ENCODE data around the gene MEAK7. TPM values are rescaled to one million over a fixed set of nuclear protein-coding genes. Genes with fewer than 3 reads are reported as not detected.
A peak's percentile ranks its signal among the peaks of the same experiment; 100 is the strongest.

Gene MEAK7
- 10 to 100 TPM; 18.4 to 23.9 (median 22.2) TPM for total RNA-seq
- long read RNA-seq, donor 1, full-length matches to known transcripts: 6 of 14 reads
- long read RNA-seq, donor 1, partial matches to known transcripts: 2 of 14 reads
- long read RNA-seq, donor 1, other reads (novel, unspliced or antisense): 6 of 14 reads
- long read RNA-seq, donor 2, full-length matches to known transcripts: 1 of 9 reads
- long read RNA-seq, donor 2, partial matches to known transcripts: 0 of 9 reads
- long read RNA-seq, donor 2, other reads (novel, unspliced or antisense): 8 of 9 reads

DNA sequence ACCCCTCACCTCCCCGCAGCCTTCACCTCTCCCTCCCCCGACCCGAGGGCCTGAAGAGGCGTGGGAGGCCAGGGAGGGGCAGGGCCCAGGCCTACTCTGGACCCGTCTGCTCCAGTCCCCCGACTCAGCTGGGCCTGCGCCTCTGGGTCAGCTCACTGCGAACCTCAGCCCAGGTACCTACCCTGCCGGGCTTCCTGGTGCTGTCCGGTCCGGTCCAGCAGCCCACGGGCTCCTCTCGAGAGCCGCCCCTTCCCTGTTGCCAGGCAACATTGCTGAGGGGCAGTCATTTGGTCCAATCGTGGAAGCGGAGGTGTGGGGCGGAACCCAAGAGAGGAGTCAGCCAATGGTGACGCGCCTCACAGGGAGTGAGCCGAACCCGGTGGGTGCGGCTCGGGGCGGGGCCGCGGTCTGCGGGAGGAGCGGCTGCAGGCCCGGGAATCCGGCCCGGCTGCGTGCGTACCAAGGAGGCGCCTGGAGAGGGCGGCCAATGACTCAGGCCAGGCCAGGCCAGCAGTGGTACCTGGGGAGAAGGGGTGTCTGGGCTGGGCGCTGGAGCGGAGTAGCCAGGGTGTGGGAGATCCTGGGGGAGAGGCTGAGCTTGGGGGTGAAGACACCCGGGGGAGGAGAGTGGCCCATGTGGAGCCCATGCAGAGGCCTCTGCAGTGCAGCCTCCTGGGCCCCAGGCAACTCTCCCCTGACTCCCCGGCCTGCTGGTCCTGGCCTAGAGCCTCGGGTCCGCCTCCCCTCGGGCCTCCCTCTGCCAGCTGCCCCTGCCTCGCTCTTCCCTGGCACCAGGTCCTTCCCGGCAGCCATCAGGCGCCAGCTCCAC lies at the start of gene MEAK7:
MEAK7 (minus strand) TSS at position 240 of the 829 bp plus-strand sequence. CDS start 6,573 bp downstream, outside the sequence.
- Histone ChIP-seq H3K4me3 (peak within 1 kb of the TSS; percentile 35), H3K36me3 (ENCODE audit: low read depth) (no peaks in the 10 kb centered on the region), H3K9me3 (no peaks in the 10 kb centered on the region), H3K4me1 (ENCODE audit: low read depth) (peaks cover 16% of the 10 kb centered on the region)
- TF ChIP-seq CTCF (IDR thresholded peaks at IDR 0.05): no peak
- ATAC-seq: peak; percentile 97
- DNase-seq: peak; percentile 99 to 100 (median 99)
- intact Hi-C loops (cut with DNase I, micrococcal nuclease): no loop called here

- TF ChIP-seq CTCF (IDR thresholded peaks at IDR 0.05): no peak
- peaks cover 3% of the 10 kb centered on the region for H3K4me1 ChIP-seq (ENCODE audit: low read depth)
- DNase-seq (peak in 1 of 3 donors; percentile 26), ATAC-seq (peak; percentile 48)
- H3K4me3 ChIP-seq: no peak overlapping the region
- H3K36me3 ChIP-seq (ENCODE audit: low read depth): no peaks in the 10 kb centered on the region
- intact Hi-C loops (cut with DNase I, micrococcal nuclease): no loop called here
- H3K9me3 ChIP-seq: no peaks in the 10 kb centered on the region
These were observed 49.5 kb upstream of the MEAK7 start for GRCh38 chr16:84553873-84554399.

GRCh38 chr16:84552135-84552534 lies 47.7 kb upstream of the MEAK7 start:
- peak in 1 of 3 donors; percentile 16 for DNase-seq
- no peak overlapping the region for H3K4me3 ChIP-seq
- no peaks in the 10 kb centered on the region for H3K36me3 ChIP-seq (ENCODE audit: low read depth)
- intact Hi-C loops (cut with DNase I, micrococcal nuclease): no loop called here
- H3K9me3 ChIP-seq: no peaks in the 10 kb centered on the region
- no peaks in the 10 kb centered on the region for H3K4me1 ChIP-seq (ENCODE audit: low read depth)
- no peak for TF ChIP-seq CTCF (IDR thresholded peaks at IDR 0.05)
- no peak for ATAC-seq

DNA sequence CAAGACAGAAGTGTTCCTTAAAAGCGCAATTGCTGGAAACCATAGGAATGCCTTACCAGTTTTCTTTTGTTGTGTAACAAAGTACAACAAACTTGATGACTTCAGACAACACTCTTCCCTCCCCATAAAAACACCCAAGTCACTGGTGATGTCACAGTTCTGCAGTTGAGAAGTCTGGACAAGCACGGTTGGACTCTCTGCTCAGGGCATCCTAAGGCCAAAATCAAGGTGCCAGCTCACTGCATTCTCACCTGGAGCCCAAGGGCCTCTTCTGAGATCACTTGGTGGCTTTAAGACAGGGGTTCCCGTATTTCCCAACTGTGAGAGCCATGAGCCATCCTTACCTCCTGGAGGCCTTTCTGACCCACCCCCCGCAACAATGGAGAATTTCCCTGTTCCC lies 45.6 kb upstream of the MEAK7 start:
- Histone ChIP-seq H3K9me3 (no peaks in the 10 kb centered on the region), H3K36me3 (ENCODE audit: low read depth) (no peaks in the 10 kb centered on the region), H3K4me1 (ENCODE audit: low read depth) (no peaks in the 10 kb centered on the region), H3K4me3 (no peak overlapping the region)
- intact Hi-C loops (cut with DNase I, micrococcal nuclease): no loop called here
- ATAC-seq (no peak), DNase-seq (no peak)
- no peak for TF ChIP-seq CTCF (IDR thresholded peaks at IDR 0.05)

GRCh38 chr16:84548971-84549844 lies 44.7 kb upstream of the MEAK7 start:
- intact Hi-C loops (cut with DNase I, micrococcal nuclease): no loop called here
- no peak overlapping the region for H3K4me3 ChIP-seq
- no peaks in the 10 kb centered on the region for H3K9me3 ChIP-seq
- ATAC-seq (peak; percentile 58), DNase-seq (peak in 1 of 3 donors; percentile 35)
- H3K36me3 ChIP-seq (ENCODE audit: low read depth): no peaks in the 10 kb centered on the region
- TF ChIP-seq CTCF (IDR thresholded peaks at IDR 0.05): no peak
- no peaks in the 10 kb centered on the region for H3K4me1 ChIP-seq (ENCODE audit: low read depth)

All from mucosa of descending colon (tissue), 3 donors.